COLO829 (cell line): ENCODE results near the gene MALRD1.

ENCODE experiments used
- DNase-seq: peaks from one replicate; pipeline ENCODE4 v3.0.0; 2012; ENCODE audit warnings: low spot score

The MALRD1 gene

DNA sequence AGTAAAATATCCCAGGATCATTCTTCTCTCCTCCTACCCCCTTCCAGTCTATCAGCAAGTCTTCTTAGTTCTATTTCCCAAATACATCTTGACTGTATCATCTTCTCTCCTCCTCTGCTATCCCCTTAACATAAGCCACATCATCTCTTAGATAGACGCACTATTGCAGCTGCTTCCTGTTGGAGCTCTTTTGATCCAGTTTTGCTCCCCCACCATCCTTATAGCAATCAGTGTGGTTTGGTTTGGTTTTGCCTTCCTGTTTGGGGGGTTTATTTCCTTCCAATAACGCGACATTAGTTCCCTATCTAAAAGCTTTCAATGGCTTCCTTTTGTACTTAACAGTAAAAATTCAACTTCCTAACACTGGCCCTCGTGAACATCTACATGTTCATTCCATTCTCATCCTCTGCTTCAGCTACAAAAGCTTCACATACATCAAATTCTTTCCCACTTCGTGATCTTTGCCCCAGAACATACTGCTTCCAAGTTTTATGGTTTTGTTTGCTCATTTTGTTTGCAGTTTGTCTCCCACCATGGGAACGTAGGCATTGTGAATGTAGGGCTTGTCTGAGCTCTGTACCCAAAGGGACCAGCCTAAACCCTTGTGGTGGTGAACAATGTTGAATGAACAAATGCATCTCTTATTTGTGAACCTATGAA, 734.0 kb downstream of the MALRD1 start:
- no peak for DNase-seq

DNA sequence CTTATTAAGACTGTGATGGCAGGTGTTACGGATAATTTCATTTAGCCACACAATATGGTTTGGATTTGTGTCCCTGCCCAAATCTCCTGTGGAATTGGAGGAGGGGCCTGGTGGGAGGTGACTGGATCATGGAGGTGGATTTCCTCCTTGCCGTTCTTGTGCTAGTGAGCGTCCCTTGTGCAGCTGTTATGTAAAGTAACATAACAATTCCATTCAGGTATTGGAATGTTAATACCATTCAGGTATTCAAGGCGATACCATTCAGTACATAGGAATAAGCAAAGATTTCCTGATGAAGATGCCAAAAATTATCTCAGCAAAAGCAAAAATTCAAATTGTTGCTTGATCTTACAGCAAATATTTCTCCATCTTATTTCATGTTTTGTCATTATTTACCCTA, 735.1 kb downstream of the MALRD1 start:
- no peak for DNase-seq
